Ishikawa (cell line): ENCODE data around the gene IGSF5.

Source experiments
- CEBPB ChIP-seq: IDR thresholded peaks from 2 replicates; pipeline ENCODE4 v1.6.1; 2012
- CREB1 ChIP-seq: IDR thresholded peaks from 2 replicates; pipeline ENCODE4 v1.6.1; 2012; ENCODE audit warnings: low read depth
- EGR1 ChIP-seq: IDR thresholded peaks from 2 replicates; pipeline ENCODE4 v1.6.1; 2012
- EP300 ChIP-seq: IDR thresholded peaks from 2 replicates; pipeline ENCODE4 v1.6.1; 2012; ENCODE audit warnings: borderline replicate concordance
- FOXM1 ChIP-seq: IDR thresholded peaks from 2 replicates; pipeline ENCODE4 v1.6.1; 2012; ENCODE audit warnings: low read depth, borderline replicate concordance
- NFIC ChIP-seq: IDR thresholded peaks from 2 replicates; pipeline ENCODE4 v1.6.1; 2012
- RAD21 ChIP-seq: IDR thresholded peaks from 2 replicates; pipeline ENCODE4 v1.6.1; 2012; ENCODE audit warnings: low read depth
- TAF1 ChIP-seq: IDR thresholded peaks from 2 replicates; pipeline ENCODE4 v1.6.1; 2012; ENCODE audit warnings: low read depth, mild to moderate bottlenecking
- TCF12 ChIP-seq: IDR thresholded peaks from 2 replicates; pipeline ENCODE4 v1.6.1; 2012; ENCODE audit warnings: low read depth
- YY1 ChIP-seq: IDR thresholded peaks from 2 replicates; pipeline ENCODE4 v1.6.1; 2012; ENCODE audit warnings: low read depth
- TF ChIP-seq, protein P1 (sequence below): IDR thresholded peaks from 2 replicates; pipeline ENCODE4 v1.6.1; 2012
- TF ChIP-seq, protein P2 (sequence below): IDR thresholded peaks from 2 replicates; pipeline ENCODE4 v1.6.1; 2012; ENCODE audit warnings: low read depth, mild to moderate bottlenecking
- TF ChIP-seq, protein P3 (sequence below): IDR thresholded peaks from 2 replicates; pipeline ENCODE4 v1.6.1; 2012

DNA sequence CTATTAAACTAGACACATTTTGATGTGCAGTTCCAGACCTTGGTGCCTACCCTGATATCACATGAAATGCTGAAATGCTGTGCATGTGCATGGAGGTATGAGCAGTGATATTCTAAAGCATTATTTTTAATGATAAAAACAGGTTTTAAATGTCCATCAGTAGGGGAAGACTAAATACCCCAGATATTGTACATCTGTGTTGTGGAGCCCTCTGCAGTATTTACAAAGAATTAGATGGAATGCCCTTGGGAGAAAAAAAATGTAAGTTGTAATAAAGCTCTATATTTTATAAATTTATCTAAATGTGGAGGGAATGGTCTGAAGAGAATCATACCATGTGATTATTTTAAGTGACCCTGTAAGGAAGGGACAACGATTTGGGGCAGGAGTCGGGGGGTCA, 39.1 kb upstream of the IGSF5 start:
- TF ChIP-seq, protein P1, sequence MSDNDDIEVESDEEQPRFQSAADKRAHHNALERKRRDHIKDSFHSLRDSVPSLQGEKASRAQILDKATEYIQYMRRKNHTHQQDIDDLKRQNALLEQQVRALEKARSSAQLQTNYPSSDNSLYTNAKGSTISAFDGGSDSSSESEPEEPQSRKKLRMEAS = no peak
- TF ChIP-seq, protein P2, sequence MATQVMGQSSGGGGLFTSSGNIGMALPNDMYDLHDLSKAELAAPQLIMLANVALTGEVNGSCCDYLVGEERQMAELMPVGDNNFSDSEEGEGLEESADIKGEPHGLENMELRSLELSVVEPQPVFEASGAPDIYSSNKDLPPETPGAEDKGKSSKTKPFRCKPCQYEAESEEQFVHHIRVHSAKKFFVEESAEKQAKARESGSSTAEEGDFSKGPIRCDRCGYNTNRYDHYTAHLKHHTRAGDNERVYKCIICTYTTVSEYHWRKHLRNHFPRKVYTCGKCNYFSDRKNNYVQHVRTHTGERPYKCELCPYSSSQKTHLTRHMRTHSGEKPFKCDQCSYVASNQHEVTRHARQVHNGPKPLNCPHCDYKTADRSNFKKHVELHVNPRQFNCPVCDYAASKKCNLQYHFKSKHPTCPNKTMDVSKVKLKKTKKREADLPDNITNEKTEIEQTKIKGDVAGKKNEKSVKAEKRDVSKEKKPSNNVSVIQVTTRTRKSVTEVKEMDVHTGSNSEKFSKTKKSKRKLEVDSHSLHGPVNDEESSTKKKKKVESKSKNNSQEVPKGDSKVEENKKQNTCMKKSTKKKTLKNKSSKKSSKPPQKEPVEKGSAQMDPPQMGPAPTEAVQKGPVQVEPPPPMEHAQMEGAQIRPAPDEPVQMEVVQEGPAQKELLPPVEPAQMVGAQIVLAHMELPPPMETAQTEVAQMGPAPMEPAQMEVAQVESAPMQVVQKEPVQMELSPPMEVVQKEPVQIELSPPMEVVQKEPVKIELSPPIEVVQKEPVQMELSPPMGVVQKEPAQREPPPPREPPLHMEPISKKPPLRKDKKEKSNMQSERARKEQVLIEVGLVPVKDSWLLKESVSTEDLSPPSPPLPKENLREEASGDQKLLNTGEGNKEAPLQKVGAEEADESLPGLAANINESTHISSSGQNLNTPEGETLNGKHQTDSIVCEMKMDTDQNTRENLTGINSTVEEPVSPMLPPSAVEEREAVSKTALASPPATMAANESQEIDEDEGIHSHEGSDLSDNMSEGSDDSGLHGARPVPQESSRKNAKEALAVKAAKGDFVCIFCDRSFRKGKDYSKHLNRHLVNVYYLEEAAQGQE = no peak
- no peak for TF ChIP-seq CREB1
- no peak for TF ChIP-seq EP300
- no peak for TF ChIP-seq RAD21
- no peak for TF ChIP-seq EGR1
- no peak for TF ChIP-seq FOXM1
- no peak for TF ChIP-seq YY1
- no peak for TF ChIP-seq TAF1
- TF ChIP-seq, protein P3, sequence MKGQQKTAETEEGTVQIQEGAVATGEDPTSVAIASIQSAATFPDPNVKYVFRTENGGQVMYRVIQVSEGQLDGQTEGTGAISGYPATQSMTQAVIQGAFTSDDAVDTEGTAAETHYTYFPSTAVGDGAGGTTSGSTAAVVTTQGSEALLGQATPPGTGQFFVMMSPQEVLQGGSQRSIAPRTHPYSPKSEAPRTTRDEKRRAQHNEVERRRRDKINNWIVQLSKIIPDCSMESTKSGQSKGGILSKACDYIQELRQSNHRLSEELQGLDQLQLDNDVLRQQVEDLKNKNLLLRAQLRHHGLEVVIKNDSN = no peak
- TF ChIP-seq NFIC = no peak
- TF ChIP-seq TCF12 = no peak
- no peak for TF ChIP-seq CEBPB
